DMS114 treated with DMSO at 0.1 percent for 48 hours (cell line): ENCODE measurements around the gene TBC1D30.

ENCODE experiments used
- DNase-seq: peaks from one replicate; lab custom pipeline; 2025; ENCODE audit not compliant: unreplicated experiment; lab: John Stamatoyannopoulos, UW

Gene TBC1D30

GRCh38 chr12:64858882-64859605 is 34.6 kb downstream of the TBC1D30 start:
- no peak for DNase-seq

GRCh38 chr12:64860446-64860998 is 36.1 kb downstream of the TBC1D30 start:
- no peak for DNase-seq

- no peak for DNase-seq
Measured at GRCh38 chr12:64864319-64864718, 39.9 kb downstream of the TBC1D30 start.

DNA sequence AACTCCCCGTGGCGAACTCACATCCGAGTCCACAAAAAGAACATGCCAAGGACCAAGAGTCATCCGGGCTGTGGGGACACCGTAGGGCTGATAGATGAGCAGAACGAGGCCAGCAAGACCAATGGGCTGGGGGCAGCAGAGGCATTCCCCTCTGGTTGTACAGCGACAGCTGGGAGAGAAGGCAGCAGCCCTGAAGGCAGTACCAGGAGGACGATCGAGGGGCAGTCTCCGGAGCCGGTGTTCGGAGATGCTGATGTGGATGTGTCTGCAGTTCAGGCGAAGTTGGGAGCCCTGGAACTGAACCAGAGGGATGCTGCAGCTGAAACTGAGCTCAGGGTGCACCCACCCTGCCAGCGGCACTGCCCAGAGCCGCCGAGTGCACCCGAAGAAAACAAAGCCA is 50.7 kb downstream of the TBC1D30 start:
- no peak for DNase-seq

DNA sequence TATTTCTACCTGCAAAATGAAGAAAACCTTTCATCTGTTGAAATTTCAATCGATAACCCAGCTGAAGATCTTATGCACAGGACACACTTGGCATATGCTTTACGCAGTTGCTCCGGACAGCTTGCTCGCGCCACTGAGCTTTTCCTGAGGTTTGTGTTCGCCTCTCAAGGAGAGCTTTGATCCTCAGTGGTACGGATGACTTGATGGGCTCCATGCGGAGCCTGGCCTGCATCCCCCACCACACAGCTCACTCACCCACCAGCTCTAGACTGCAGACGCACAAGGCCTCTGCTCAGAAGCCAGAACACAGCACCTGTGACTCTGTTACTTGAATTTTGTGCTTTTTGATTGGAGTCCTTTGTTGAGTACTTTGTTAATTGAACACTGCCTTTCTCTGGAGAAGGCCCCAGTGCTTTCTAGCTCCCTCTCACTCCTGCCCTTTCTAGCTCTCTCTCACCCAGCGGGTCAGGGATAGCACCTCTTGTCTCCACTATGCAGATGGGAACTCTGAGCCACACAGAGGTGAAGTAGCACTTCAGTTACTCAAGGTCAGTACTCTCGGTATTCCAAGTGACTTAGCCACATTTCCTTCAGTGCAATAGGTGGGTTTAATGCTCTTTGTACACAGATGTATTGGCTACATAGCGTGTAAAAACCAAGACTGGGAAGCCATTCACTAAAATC is 52.1 kb downstream of the TBC1D30 start:
- no peak for DNase-seq

DNA sequence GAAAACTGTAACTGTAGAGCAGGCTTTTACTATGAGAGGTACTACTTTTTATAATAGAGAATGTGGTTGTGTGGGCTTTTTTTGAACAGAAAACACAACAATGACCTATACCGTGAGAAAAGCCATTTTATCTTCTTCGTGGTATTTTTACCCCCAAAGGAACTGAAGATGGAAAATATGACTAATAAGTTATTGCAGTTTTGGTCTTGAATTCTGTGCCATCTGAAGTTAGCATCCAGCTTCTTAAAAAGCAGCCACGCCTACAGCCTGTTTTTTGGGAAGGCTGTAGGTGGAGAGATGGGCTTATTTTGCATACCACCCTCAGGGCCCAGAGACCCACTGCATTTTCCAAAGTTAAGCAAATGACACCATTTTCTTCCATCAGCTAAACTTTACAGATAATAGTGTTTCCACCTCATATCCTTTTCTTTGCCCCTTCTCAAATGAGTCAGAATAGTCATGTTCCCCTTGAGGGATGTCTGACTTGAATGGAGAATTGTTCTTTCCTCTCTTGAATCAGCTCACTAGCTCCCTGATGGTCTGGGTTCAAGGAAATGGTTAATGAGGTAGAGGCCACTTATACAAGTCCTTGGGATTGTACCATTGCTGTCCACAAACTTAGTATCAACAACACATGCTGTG is 53.0 kb downstream of the TBC1D30 start:
- no peak for DNase-seq

DNA sequence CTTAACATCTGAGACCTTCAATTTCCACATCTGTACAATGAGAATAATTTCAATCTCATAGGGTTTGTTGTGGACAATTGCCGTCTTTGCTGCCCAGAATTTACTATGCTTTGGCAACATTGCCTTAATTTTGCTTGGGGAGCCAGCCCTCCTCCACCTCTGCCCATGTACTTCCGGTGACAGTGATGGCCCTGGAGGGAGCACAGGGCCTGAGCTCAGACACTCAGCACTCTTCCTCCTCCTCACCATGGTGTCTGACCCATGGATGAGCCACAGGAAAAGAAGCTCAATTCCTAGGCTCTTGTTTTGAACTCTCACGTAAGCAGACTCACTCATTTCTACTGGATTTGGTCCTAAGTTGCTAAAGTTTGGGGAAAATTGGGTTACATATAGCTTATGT is 58.2 kb downstream of the TBC1D30 start:
- DNase-seq, result no peak

DNA sequence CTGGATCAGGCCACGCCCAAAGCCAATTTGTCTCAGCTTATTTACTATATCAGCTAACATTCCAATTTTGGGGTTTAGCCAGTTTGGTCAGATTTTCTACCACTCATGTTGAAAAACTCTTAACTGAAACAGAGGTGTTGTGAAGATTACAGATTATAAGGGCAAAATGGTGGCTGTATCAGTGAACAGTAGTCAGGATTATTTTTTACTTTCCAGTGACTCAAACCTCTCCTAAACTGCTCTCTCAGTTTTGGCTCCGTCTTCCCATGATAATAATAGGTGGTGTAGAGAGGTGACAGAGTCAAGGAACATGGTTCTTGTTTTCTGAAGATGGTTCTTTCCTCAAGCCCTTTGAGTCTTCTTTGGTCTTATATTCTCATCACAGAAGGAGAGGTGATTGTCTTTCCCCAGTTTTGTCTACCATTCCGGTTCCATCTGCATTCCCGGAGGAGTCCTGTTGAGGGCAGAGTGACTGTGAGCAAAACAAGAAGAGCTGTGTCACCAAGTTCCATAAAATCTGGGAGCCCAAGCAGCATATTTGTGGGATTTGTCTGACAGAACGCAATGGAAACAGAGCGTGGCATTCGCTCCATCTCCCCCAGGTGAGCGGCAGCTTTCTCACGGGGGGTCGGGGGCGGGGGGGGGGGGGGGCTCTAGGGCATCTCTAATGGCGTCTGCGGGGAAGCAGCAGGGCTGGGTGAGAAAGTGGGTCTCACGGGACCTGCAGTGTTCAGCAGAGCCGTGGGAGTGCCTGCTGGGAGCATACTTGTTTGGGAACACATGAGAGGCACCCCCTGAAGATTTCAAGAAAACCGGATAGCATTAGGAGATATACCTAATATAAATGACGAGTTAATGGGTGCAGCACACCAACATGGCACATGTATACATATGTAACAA is 59.1 kb downstream of the TBC1D30 start:
- DNase-seq, result no peak

- no peak for DNase-seq
Measured at GRCh38 chr12:64884164-64884542, 59.7 kb downstream of the TBC1D30 start.

DNA sequence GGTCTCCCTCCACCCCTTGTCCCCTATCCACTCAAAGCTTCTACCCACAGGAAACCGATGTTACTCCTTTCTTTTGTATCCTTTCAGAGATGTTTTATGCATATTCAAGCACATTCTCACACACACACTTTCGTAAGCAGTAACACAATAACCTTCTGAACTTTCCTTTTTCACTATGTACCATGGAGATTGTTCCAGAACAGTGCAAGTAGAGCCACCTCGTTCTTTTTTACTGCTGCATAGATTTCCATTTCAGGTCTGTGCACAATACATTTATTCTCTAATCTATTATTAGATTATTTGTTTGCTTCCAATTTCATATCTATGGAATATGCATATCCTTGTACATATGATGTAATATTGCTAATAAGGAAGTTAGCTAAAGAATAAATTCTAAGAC is 60.3 kb downstream of the TBC1D30 start:
- DNase-seq, result no peak

DNA sequence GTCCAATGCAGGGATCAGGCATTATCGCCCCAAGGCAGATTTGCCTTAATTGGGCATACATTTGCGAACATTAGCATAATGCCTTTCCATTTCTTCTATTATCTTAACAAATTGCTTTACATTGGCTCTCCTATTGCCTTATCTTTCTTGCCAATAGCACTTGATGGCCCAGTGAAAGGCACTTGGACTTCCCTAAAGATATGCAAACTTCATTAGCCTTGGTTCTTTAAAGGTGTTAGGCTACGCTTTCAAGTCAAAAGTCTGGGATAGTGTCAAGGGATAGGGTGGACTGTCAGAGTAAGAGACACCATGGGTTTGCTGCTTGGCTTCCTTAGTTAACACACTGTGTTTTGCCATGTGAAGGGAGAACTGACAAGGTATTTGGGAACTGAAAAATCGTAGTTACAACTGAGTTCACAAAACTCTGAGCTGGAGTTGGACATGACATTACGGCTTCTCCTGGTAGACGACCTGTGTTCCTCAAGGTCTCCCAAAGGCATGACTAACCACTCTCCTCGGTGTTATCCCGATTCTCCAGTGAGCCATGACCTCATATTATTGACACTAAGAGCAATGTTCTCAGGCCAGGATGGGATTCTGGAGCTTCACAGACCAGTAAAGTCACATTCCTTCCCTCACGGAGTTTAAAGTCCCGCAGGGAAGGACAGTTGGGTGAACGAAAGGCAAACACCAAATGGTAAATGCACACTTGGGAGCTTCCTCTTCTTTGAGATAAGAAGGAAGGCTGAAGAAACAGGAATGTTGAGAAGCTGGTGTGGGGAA is 65.2 kb downstream of the TBC1D30 start:
- DNase-seq, result no peak

DNA sequence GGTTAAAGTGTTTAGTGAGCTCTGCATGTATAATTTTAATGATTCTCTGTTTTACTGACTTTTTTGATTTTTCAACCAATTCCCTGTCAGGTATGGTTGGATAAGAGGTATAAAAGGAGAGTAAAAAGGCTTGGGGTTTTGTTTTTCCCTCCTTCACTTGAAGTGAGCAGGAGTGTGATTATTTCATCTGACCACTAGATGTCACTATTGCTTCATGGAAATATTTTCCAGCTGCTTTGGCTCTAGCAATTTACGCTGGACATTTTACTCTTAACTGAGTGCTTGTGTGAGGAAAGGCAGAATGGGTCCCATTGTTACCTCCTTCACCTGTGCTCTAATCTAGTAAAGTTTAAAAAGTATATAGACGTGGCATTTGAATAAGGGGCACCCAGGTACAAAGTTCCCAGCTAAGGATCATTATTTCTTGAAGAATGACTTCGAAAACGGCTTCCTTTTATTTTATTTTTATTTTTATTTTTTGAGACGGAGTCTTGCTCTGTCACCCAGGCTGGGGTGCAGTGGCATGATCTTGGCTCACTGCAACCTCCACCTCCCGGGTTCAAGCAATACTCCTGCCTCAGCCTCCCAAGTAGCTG is 66.5 kb downstream of the TBC1D30 start:
- peak; percentile 89 for DNase-seq

DNA sequence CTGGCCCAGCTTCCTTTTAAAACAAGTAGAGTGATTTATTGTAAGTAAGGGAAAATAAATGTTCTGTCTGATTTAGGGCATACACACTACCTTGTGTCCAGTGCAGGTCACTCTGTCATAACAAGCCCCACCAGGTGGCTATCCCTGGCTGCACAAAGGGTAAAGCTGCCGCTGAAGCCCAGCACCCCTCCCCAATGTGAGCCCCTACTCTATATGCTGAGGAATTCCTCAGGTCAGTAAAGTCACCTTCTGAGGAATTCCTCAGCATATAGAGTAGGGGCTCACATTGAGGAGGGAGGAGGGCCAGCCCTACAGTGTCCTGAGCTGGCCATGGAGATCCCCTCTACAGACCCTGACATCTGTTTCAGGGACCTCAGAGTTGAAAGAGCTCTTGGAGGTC is 67.2 kb downstream of the TBC1D30 start:
- DNase-seq, result no peak

DNA sequence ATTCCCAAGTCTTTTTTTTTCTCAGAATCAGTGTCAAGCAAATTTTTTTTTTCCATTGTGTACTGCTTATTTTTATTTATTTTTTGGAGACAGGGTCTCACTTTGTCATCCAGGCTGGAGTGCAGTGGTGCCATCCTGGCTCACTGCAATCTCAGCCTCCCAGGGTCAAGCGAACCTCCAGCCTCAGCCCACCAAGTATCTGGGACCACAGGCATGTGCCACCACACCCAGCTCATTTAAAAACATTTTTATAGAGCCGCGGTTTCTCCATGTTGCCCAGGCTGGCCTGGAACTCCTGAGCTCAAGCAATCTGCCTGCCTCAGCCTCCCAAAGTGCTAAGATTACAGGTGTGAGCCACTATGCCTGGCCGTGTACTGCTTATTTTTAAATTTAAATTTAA is 68.1 kb downstream of the TBC1D30 start:
- DNase-seq, result no peak

DNA sequence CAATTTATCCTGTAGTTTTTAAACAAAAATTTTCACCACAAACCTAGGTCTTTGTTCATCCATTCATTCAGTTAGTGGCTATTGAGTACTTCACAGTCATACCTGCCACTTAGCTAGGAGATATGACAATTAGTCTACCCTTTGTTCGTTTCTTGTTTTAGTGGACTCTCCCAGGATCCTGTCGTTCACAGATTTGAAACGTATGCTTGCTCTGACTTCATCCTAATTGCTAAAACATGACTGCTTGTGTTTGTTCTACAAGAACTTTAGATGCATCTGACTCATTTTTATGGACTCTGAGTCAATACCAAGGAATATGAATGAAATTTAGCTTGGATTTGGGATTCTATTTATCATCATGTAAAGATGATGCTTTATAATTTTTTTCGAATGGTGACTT is 69.5 kb downstream of the TBC1D30 start:
- no peak for DNase-seq

DNA sequence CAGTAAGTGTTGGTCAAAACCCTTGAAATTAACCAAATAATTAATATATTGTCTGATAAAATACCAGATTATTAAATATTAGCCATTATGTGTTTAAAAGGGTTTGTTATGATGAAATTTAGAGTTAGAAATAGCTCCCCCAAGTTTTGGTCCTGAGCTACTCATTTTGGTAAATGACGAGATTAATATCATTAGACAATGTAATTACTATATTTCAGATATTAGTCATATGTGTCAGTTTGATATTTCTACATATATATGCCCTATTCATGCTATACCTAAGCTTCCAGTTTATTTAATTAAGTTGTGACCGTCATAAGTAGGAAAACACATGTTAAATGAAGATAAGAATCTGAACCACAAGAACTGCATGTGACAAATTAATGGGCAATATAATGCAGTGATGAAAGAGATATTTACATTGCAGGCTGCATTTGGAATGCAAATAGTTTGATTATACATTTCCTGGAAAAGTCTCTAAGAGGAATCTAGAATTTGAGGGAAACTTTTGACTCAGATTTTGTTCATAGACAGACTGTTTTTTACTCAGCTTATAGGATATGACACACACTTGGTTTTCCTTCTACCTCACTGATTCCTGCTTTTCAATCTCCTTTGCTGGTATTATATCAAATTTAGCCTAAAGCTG is 70.5 kb downstream of the TBC1D30 start:
- no peak for DNase-seq

GRCh38 chr12:64895526-64895925 is 71.1 kb downstream of the TBC1D30 start:
- no peak for DNase-seq

DNA sequence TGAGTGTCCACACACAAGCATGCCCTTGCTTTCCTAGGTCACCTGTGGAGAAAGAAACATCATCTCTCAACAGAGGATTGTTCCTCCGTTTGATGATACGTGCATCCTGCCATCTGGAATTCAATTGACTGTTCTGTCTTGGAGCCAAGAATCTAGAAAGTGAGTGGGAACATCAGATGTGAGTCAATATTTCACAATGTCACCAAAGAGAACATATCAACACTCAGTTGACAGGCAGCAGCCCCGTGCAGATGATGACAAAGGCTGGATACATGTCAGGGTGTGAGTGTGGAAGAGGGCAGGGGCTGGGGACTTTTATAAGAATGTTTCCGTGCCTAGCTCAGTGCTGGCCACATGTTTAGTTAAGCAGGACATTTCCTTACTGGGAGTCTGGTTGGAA is 76.1 kb downstream of the TBC1D30 start:
- no peak for DNase-seq

DNA sequence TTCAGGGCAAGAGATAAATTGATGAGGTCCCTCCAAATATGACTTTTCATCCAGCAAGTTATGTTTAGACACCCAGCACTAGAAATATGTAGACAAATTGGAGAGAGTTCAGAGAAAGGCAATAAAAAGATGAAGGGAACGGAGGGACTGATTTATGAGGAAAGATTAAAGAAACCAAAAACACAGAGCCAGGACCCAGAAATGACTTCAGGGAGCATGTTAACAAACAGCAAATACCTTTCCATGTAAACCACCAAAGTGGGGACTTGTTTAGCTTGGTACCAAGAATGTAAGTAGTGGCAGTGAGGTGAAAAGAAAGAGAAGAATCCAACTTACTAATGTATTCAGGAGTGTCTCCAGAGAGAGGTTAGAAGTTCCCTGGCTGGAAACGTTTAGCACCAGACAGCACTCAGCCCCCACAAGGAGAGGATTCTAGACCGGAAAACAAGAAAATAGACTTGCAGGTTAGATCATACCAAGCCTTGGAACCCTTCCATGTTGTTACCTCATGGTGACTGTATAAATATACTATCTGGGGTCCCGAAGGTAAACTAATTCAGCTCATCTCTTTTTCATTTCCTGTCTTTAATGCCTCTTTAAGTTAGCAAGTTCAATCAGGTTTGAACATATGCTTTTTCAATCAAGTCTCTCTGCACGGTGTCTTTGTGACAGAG is 79.2 kb downstream of the TBC1D30 start:
- DNase-seq, result no peak
